NCI-H526 (cell line): ENCODE data around the gene IDH1.
"Not testable (repeated sequence)": the region's sequence is repeated elsewhere in the genome, so short reads cannot be mapped to it uniquely, and the experiment has no call there.

Source experiments
- DNase-seq, 2 experiments: peaks; one replicate each; lab custom pipeline; 2025; lab: John Stamatoyannopoulos, UW

Gene IDH1

GRCh38 chr2:208254871-208255556, at the start of gene IDH1:
Gene IDH1 (minus strand): TSS chr2:208255071. CDS start chr2:208251551, 3,520 bp downstream.
- peak; percentile 86 to 97 for DNase-seq

DNA sequence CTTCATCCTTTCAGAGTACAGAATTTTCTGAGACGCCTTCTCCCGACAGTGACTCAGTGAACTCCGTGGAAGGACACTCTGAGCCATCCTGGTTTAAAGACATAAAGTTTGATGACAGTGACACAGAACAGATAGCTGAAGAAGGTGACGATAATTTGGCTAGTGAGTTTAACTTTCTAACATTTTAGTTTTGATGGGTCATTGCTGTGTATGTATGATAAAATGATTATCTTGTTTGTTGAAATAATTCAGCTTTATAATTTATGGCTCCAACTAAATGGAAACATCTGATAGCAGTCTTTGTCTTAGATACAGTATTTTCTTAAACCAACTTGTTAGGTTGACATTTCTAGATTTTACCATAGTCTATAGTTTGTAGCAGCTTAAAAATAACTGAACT, 49.3 kb upstream of the IDH1 start:
- DNase-seq, result no peak

DNA sequence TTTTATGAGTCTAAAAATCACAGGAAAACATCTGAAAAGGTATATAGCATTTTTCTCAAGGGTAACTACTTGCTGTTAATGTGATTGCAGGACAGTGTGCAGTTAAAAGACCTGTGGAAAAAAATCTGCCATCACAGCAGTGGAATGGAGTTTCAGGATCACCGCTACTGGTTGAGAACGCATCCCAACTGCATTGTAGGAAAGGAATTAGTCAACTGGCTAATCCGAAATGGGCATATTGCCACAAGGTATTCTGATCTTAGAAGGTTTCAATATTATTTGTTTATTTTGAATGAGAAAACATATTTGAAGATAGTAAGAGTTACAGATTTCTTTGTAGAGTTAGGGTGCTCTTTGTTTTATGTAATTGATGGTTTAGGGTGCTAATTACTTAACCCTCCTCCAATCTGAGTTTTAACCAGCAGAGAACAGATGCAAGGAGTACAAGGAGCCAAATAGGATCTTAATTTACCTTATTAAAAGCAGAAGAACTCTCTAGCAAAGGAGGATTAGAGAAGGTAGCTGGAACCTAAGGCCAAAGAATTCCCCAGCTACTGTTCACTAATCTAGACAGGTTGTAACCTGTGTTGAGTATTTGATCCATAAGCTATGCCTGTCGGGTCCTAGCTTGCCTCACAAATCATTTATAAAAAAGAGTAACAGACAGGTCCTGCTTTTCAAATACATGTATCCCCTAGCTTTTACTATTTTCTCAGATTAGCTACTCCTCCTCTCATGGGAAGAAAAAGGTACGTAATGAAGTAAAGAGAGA, 46.2 kb upstream of the IDH1 start:
- DNase-seq, result no peak

DNA sequence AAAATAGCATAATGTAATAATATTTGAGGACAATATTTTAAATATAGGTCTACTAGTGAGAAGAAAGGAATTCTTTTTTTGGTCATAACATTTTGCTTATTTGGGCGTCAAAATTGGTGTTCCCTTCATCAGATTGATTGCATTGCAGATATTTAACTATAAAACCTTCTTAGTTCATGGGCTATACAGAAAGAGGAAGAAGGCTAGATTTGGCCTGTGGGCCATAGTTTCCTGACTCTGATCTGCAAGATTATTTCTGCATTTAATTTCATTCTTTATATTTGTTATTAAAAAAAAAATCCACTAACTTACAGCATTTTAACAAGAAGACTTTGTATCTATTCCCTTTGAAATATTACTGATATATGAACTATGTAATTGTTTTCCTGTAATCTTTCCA, 43.1 kb upstream of the IDH1 start:
- no peak for DNase-seq

DNA sequence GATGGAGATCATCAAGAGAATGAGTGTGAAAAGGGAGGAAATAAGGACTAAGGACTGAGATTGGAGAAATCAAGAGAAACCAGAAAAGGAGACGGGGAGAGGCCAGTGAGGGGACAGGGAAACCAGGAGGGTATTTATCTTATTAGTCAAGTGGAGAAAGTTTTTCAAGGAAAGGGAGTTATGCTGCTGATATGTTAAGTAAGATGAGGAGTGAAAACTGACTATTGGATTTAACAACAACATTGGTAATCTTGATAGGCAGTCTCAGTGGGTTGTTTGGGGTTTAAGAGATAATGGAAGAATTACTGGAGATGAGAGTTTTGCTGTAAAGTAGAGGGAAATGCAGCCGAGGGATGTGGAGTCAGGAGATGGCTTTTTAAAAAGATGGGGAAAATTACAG, 41.7 kb upstream of the IDH1 start:
- no peak for DNase-seq

- no peak for DNase-seq
Observed at GRCh38 chr2:208295834-208296233, 41.0 kb upstream of the IDH1 start.

DNA sequence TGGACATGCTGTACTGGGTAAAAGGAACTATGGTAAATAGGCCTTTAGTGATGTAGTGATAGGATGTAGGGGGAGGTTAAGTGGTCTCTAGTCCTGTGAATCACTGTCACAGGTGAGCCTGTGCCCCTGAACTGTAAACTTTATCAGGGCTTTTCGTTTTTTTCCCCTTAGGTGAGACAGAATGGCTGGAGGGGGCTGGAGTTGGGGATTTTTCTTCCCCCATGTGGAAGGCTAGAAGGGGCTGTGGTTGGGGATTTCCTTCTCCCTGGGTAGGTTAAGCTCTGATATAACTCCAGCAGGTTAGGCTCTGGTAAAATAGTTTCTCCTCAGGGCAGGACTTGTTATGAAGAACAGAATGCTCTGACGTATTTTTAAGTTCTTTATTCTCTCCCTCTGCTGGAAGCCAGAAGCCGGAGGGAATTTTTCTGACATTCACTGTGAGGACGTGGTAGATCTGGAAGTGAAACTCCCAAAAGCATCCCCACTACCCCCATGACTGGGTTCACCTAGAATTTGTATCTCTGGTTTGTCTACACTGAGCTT, 39.7 kb upstream of the IDH1 start:
- no peak for DNase-seq

DNA sequence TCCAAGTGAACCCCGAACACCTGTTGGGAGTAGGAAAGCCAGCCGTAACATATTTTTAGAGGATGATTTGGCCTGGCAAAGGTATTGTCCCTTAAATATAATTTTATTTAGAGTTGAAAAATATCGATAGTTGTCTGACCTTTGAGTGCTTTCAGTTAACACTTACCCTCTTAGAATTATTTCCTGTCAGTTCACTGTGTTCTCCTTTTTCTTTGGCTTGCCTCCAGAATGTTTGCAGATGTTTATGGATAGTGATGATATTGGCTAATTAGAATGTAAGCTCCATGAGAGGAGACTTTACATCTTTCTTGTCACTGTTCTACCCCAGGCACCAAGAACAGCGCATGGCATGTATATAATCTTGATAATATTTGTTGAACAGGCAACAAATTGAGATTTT, 31.0 kb upstream of the IDH1 start:
- no peak for DNase-seq

- DNase-seq, result no peak
Observed at GRCh38 chr2:208280933-208281332, 26.1 kb upstream of the IDH1 start.

DNA sequence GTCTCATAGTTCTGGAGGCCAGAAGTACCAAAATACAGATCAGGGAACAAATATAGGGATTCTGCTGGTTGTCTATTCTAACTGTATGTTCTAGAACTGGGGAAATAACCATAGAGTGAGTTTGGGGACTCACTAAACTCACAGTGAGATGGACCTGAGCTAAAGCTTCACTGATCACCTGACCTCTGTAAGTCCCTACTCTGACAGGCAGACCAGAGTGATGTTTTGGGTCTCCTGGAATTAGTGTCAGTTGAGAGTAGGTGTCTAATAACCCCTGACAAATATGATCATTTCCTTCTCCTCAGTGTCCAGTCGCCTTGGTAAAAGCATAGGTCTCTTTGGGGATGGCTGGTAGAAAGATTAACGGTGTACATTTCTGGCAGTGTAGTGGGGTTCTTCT, 25.4 kb upstream of the IDH1 start:
- no peak for DNase-seq

GRCh38 chr2:208279236-208279635, 24.4 kb upstream of the IDH1 start:
- DNase-seq, result no peak

GRCh38 chr2:208278549-208278948, 23.7 kb upstream of the IDH1 start:
- DNase-seq, result no peak

GRCh38 chr2:208274748-208275147, 19.9 kb upstream of the IDH1 start:
- DNase-seq, result no peak

DNA sequence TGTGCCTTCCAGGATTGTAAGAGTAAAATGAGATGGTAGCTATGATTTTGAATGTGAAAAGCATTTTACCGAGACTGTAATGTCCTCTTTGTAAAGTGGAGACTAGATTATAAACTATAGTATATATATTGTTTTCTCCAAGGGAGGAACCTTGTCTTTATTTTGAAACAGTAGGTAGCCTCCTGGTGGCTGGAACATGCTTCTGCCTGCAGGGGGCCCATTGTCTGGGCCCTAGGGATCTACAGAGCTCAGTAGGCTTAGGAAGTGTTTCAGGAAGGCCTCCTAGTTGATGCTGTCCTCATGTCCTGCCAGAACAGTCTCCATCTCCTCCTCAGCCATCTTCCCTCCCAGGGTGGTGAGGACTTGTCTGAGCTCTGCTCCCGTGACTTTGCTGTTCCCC, 14.2 kb upstream of the IDH1 start:
- DNase-seq, result no peak

DNA sequence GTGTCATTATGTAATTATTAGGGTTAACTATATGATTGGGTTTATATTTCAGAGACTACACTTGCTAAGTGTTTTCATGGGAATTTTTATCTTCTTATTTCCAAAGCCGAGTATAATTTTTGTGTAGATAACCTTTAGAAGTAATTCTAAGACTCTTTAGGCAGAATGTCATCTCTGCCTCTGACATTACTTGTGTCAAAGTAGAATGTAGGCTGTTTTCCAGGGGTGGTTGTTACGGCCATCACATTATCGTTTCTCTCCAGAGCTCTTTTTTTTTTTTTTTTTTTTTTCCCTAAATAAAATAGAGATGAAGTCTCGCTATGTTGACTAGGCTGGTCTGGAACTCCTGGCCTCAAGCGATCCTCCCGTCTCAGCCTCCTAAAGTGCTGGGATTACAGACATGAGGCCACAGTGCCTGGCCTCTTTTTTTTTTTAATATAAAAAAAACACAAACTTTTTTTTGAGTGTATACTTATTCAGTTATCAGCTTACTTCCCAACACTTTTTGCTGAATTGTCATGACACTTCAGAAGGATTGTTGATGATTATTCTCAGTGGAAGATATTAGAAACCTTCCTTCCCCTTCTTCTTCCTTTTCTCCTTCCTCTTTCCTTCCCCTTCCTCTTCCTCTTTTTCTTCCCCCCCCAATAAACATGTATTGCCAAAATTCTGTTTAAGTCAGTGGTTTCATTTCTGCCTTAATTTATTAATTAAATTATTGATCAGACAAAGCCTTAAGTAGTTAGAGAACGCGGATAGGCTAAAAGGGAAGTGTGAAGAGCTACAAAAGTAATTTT, 13.5 kb upstream of the IDH1 start:
- DNase-seq, result no peak

- DNase-seq, result not testable (repeated sequence)
Observed at GRCh38 chr2:208267526-208267925, 12.7 kb upstream of the IDH1 start.

GRCh38 chr2:208266936-208267335, 12.1 kb upstream of the IDH1 start:
- DNase-seq, result no peak

DNA sequence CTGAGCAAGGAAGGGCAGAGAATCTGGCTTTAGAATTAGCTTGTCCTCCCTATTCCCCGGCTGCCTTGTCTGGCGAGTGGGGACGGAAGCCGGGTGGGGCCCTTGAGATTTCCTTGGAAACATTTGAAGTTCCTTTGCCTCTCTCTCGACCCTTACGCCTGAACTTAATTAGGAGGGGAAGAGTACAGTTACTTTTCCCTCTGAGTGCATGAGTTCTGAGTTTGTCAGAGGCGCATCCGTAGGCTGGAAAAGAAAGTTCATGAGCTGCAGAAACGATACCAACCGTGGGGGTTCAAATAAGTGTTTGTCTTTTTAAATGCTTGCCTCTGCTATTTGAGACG, 11.7 kb upstream of the IDH1 start:
- peak in 1 of 2 experiments; percentile 37 for DNase-seq

DNA sequence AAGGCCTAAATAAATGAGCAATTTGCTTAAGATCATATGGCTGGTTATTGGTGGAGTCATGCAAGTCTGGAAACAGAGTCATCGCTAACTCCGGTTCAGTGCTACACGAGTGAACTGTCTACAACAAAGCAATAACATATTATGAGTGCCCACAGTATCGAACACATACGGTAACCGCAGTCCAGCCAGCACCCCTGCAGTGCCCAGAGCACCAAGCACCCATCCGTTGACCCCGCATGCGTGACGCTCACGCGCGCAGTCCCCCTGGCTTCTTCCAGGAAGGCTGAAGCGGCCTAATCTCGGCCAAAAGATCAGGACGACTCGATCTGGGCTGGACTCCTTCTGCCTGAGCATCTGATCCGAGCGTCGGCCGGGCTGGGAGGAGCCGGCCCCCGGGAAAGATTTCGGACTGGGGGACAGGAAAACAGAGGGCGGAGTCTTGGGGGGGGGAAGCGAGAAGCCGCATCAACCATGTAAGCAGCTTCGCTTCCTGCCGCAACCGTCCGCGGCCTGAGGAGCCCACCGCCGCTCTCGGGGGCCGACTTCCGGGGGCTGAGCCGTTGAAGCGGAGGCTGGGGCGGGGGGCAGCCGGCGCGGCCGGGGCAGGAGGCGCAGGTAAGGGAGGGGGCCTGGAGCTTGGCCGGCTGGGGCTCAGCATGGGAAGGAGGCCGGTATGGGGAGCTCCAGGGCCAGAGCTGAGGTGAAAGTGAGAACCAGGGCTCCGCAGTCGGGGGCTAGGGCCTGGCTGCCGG, 11.1 kb upstream of the IDH1 start, which contains the start of gene PIKFYVE:
Gene PIKFYVE (plus strand): TSS at position 455 of the 752 bp plus-strand sequence. CDS start 5,265 bp downstream, outside the sequence.
- DNase-seq, result peak; percentile 98 to 99

DNA sequence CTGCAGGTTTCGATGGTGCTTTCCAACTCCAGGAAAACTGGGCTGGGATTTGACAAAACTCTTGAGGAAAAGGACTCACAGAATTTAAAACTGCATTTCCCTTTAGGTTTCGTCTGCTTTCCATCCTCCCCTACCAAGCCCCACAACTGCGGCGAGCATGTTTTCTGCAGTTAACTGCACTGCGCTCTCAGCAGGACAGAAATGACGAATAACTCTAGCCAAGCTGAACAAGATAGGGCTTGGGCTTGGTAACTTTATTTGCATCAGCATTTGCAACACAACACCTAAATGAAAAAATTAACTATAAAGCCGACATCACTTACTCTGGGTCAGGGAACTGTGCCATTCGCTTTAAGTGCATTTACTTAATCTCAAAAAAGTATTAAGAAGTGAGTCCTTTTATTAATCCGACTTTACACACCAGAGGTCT, 10.5 kb upstream of the IDH1 start:
- peak; percentile 60 to 72 for DNase-seq
